H1 (cell line): ENCODE data around the gene LCORL.

Experiments
- POLR2AphosphoS5 ChIP-seq: IDR thresholded peaks from 2 replicates; pipeline ENCODE4 v1.6.1; 2011; ENCODE audit warnings: low read depth, low read length
- SAP30 ChIP-seq: fragments of 300-600 bp; sonication (generic); IDR thresholded peaks from 2 replicates; pipeline ENCODE4 v1.7.1; 2012; ENCODE audit warnings: low read length, moderate library complexity, mild to moderate bottlenecking, inconsistent platforms; ENCODE audit not compliant: insufficient read depth, insufficient replicate concordance

GRCh38 chr4:17876943-17877342 lies 144.6 kb downstream of the LCORL start:
- no peak for TF ChIP-seq SAP30
- TF ChIP-seq POLR2AphosphoS5 = no peak
